ENCODE measurements around the gene MOB1B. TPM values are rescaled to one million over a fixed set of nuclear protein-coding genes. Genes with fewer than 3 reads are reported as not detected.

The MOB1B gene
- total and polyA plus RNA-seq, 2 of the 13 experiments (the other 11 are each of a cell fraction or from before 2014, with no cell fraction given), result 3.9 to 4.0 TPM

GRCh38 chr4:70902577-70903290 lies 565 bp downstream of the MOB1B start (continued):
- TF ChIP-seq REST (IDR thresholded peaks at IDR 0.05; ENCODE audit: borderline replicate concordance in 1 of 2, low read depth in 1 of 2, low read length in 2 of 2) (no peak), ZNF275 (CRISPR knock-in tag; IDR thresholded peaks at IDR 0.05; ENCODE audit: borderline replicate concordance) (no peak), ZNF407 (CRISPR knock-in tag; IDR thresholded peaks at IDR 0.05; ENCODE audit: not compliant biosample characterization) (no peak), KAT7 (CRISPR knock-in tag; IDR thresholded peaks at IDR 0.05; ENCODE audit: borderline replicate concordance) (no peak), PHF8 (CRISPR knock-in tag; IDR thresholded peaks at IDR 0.05) (no peak)
- TF ChIP-seq, protein P1, sequence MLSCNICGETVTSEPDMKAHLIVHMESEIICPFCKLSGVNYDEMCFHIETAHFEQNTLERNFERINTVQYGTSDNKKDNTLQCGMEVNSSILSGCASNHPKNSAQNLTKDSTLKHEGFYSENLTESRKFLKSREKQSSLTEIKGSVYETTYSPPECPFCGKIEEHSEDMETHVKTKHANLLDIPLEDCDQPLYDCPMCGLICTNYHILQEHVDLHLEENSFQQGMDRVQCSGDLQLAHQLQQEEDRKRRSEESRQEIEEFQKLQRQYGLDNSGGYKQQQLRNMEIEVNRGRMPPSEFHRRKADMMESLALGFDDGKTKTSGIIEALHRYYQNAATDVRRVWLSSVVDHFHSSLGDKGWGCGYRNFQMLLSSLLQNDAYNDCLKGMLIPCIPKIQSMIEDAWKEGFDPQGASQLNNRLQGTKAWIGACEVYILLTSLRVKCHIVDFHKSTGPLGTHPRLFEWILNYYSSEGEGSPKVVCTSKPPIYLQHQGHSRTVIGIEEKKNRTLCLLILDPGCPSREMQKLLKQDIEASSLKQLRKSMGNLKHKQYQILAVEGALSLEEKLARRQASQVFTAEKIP (CRISPR knock-in tag; IDR thresholded peaks at IDR 0.05; ENCODE audit: borderline replicate concordance), result no peak
- TF ChIP-seq, protein P2, sequence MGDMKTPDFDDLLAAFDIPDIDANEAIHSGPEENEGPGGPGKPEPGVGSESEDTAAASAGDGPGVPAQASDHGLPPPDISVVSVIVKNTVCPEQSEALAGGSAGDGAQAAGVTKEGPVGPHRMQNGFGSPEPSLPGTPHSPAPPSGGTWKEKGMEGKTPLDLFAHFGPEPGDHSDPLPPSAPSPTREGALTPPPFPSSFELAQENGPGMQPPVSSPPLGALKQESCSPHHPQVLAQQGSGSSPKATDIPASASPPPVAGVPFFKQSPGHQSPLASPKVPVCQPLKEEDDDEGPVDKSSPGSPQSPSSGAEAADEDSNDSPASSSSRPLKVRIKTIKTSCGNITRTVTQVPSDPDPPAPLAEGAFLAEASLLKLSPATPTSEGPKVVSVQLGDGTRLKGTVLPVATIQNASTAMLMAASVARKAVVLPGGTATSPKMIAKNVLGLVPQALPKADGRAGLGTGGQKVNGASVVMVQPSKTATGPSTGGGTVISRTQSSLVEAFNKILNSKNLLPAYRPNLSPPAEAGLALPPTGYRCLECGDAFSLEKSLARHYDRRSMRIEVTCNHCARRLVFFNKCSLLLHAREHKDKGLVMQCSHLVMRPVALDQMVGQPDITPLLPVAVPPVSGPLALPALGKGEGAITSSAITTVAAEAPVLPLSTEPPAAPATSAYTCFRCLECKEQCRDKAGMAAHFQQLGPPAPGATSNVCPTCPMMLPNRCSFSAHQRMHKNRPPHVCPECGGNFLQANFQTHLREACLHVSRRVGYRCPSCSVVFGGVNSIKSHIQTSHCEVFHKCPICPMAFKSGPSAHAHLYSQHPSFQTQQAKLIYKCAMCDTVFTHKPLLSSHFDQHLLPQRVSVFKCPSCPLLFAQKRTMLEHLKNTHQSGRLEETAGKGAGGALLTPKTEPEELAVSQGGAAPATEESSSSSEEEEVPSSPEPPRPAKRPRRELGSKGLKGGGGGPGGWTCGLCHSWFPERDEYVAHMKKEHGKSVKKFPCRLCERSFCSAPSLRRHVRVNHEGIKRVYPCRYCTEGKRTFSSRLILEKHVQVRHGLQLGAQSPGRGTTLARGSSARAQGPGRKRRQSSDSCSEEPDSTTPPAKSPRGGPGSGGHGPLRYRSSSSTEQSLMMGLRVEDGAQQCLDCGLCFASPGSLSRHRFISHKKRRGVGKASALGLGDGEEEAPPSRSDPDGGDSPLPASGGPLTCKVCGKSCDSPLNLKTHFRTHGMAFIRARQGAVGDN (CRISPR knock-in tag; IDR thresholded peaks at IDR 0.05), result peak; percentile 28; the same call in 1 of the 2 replicates
